HepG2 (cell line): ENCODE measurements around the gene MTMR3. TPM values are rescaled to one million over a fixed set of nuclear protein-coding genes. Genes with fewer than 3 reads are reported as not detected.

Experiments
- BRCA1 ChIP-seq: sonication (generic); formaldehyde crosslinking; IDR thresholded peaks from 2 replicates; pipeline ENCODE4 v1.4.0; 2020; ENCODE audit warnings: missing genetic modification reagents
- KLF6 ChIP-seq: IDR thresholded peaks from 2 replicates; pipeline ENCODE4 v1.8.0; 2016; ENCODE audit warnings: missing biosample characterization, missing genetic modification reagents
- POLR2G ChIP-seq: fragments of 200-400 bp; formaldehyde crosslinking; IDR thresholded peaks from 2 replicates; pipeline ENCODE4 v1.6.1; 2018; ENCODE audit warnings: mild to moderate bottlenecking, low read depth, low read length, moderate library complexity
- RBAK ChIP-seq: sonication (generic); formaldehyde crosslinking; IDR thresholded peaks from 2 replicates; pipeline ENCODE4 v1.5.1; 2020; ENCODE audit warnings: mild to moderate bottlenecking, missing genetic modification reagents
- SSRP1 ChIP-seq: IDR thresholded peaks from 2 replicates; pipeline ENCODE4 v1.6.1; 2016; ENCODE audit warnings: control low read depth
- ZNF224 ChIP-seq: sonication (generic); formaldehyde crosslinking; IDR thresholded peaks from 2 replicates; pipeline ENCODE4 v1.5.0; 2020; ENCODE audit warnings: mild to moderate bottlenecking, missing genetic modification reagents
- ZNF788 ChIP-seq: sonication (generic); formaldehyde crosslinking; IDR thresholded peaks from 2 replicates; pipeline ENCODE4 v1.5.0; 2020; ENCODE audit warnings: mild to moderate bottlenecking, missing genetic modification reagents, borderline replicate concordance
- ZNF878 ChIP-seq: sonication (generic); formaldehyde crosslinking; IDR thresholded peaks from 2 replicates; pipeline ENCODE4 v1.8.1; 2023; ENCODE audit warnings: mild to moderate bottlenecking, missing genetic modification reagents, moderate library complexity
- ZNF879 ChIP-seq: sonication (generic); formaldehyde crosslinking; IDR thresholded peaks from 2 replicates; pipeline ENCODE4 v1.8.1; 2023; ENCODE audit warnings: missing genetic modification reagents
- polyA plus RNA-seq, 8 experiments: library from polyadenylated mRNA; depleted of rRNA in 3 of 8; stranded (reverse) in 7 of 8; unstranded in 1 of 8; fragments of >200 nt; fragmentation: Illumina TruSeq in 4 of 8; extraction: Trizol in 4 of 8; gene quantifications; 2 replicates each; pipeline versions ENCODE4 v1.2.1 to v1.2.3, GENCODE V29; 2011 to 2016; ENCODE audit warnings: low read depth in 4 of 8, missing spikeins in 1 of 8, mixed read lengths in 1 of 8; ENCODE audit not compliant: insufficient read depth in 1 of 8
- total RNA-seq, 5 experiments: library from RNA; depleted of rRNA; stranded (reverse); fragments of >200 nt; fragmentation: Illumina TruSeq; extraction: Trizol; gene quantifications; 2 replicates each; pipeline ENCODE4 v1.2.3, GENCODE V29; 2016; ENCODE audit warnings: low read depth in 1 of 5
- TF ChIP-seq, protein P1 (sequence below): sonication (generic); formaldehyde crosslinking; IDR thresholded peaks from 2 replicates; pipeline ENCODE4 v1.9.0; 2022; ENCODE audit warnings: missing genetic modification reagents, mild to moderate bottlenecking, borderline replicate concordance
- TF ChIP-seq, protein P2 (sequence below): sonication (generic); formaldehyde crosslinking; IDR thresholded peaks from 2 replicates; pipeline ENCODE4 v1.9.0; 2022; ENCODE audit warnings: low read depth, missing genetic modification reagents
- TF ChIP-seq, protein P3 (sequence below): sonication (generic); formaldehyde crosslinking; conservative IDR thresholded peaks from 2 replicates; pipeline ENCODE4 v1.8.1; 2023; ENCODE audit warnings: missing genetic modification reagents
- TF ChIP-seq, protein P4 (sequence below): sonication (generic); formaldehyde crosslinking; IDR thresholded peaks from 2 replicates; pipeline ENCODE4 v1.5.0; 2020; ENCODE audit warnings: mild to moderate bottlenecking, missing genetic modification reagents, borderline replicate concordance
- TF ChIP-seq, protein P5 (sequence below): IDR thresholded peaks from 2 replicates; pipeline ENCODE4 v1.6.1; 2016
- TF ChIP-seq, protein P6 (sequence below): sonication (generic); formaldehyde crosslinking; IDR thresholded peaks from 2 replicates; pipeline ENCODE4 v1.5.0; 2020; ENCODE audit warnings: mild to moderate bottlenecking, missing genetic modification reagents, borderline replicate concordance

MTMR3 gene
- total and polyA plus RNA-seq, 2 of the 13 experiments (the other 11 are each of a cell fraction or from before 2014, with no cell fraction given) = 12.6 to 24.8 TPM

DNA sequence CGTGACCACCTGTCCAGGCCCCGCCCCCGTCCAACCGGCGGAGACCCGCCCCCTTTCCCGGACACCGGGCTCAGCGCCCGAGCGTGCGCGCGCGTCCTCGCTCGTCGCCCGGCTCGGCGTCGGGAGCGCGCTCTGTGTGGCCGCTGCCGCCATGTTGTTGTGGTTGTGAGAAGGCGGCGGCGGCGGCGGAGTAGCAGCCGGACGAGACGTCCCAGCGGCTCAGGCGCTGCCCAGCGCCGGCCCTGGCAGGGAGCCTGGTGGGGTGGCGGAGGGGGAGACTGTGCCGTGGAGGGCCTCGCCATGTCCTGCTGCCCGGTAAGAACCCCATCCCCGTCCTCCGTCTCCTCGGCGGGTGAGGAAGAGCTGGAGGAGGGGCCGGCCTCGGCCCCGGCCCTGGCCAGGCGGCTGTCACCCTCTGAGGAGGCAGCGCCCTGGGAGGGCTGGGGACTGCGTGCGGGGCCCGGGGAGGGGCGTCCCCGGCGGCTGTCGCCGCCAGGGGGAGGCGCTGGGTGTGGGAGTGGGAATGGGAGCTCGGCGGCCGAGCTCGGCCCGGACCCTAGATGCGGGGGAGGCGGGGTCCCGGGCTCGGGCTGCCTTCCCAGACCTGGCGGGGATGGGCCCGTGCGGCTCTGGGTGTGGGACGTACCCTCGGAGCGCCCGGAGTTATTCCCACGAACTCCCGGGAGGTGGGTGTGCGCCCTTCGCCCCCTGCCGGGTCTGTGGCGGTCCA is at the start of gene MTMR3 (continued):
- TF ChIP-seq, protein P1, sequence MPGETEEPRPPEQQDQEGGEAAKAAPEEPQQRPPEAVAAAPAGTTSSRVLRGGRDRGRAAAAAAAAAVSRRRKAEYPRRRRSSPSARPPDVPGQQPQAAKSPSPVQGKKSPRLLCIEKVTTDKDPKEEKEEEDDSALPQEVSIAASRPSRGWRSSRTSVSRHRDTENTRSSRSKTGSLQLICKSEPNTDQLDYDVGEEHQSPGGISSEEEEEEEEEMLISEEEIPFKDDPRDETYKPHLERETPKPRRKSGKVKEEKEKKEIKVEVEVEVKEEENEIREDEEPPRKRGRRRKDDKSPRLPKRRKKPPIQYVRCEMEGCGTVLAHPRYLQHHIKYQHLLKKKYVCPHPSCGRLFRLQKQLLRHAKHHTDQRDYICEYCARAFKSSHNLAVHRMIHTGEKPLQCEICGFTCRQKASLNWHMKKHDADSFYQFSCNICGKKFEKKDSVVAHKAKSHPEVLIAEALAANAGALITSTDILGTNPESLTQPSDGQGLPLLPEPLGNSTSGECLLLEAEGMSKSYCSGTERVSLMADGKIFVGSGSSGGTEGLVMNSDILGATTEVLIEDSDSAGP = peak; percentile 63; the same call in 1 of the 2 replicates
- TF ChIP-seq ZNF879 = no peak
- TF ChIP-seq SSRP1 = no peak
- TF ChIP-seq, protein P2, sequence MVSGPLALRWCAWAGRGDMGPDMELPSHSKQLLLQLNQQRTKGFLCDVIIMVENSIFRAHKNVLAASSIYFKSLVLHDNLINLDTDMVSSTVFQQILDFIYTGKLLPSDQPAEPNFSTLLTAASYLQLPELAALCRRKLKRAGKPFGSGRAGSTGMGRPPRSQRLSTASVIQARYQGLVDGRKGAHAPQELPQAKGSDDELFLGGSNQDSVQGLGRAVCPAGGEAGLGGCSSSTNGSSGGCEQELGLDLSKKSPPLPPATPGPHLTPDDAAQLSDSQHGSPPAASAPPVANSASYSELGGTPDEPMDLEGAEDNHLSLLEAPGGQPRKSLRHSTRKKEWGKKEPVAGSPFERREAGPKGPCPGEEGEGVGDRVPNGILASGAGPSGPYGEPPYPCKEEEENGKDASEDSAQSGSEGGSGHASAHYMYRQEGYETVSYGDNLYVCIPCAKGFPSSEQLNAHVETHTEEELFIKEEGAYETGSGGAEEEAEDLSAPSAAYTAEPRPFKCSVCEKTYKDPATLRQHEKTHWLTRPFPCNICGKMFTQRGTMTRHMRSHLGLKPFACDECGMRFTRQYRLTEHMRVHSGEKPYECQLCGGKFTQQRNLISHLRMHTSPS (CRISPR knock-in tag) = no peak
- TF ChIP-seq KLF6 = peak; percentile 53; the same call in 1 of the 2 replicates
- TF ChIP-seq, protein P3, sequence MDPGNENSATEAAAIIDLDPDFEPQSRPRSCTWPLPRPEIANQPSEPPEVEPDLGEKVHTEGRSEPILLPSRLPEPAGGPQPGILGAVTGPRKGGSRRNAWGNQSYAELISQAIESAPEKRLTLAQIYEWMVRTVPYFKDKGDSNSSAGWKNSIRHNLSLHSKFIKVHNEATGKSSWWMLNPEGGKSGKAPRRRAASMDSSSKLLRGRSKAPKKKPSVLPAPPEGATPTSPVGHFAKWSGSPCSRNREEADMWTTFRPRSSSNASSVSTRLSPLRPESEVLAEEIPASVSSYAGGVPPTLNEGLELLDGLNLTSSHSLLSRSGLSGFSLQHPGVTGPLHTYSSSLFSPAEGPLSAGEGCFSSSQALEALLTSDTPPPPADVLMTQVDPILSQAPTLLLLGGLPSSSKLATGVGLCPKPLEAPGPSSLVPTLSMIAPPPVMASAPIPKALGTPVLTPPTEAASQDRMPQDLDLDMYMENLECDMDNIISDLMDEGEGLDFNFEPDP = no peak
- peak; percentile 61; the same call in 1 of the 2 replicates for TF ChIP-seq ZNF788 (CRISPR knock-in tag)
- TF ChIP-seq ZNF224 (CRISPR knock-in tag) = no peak
- TF ChIP-seq, protein P4, sequence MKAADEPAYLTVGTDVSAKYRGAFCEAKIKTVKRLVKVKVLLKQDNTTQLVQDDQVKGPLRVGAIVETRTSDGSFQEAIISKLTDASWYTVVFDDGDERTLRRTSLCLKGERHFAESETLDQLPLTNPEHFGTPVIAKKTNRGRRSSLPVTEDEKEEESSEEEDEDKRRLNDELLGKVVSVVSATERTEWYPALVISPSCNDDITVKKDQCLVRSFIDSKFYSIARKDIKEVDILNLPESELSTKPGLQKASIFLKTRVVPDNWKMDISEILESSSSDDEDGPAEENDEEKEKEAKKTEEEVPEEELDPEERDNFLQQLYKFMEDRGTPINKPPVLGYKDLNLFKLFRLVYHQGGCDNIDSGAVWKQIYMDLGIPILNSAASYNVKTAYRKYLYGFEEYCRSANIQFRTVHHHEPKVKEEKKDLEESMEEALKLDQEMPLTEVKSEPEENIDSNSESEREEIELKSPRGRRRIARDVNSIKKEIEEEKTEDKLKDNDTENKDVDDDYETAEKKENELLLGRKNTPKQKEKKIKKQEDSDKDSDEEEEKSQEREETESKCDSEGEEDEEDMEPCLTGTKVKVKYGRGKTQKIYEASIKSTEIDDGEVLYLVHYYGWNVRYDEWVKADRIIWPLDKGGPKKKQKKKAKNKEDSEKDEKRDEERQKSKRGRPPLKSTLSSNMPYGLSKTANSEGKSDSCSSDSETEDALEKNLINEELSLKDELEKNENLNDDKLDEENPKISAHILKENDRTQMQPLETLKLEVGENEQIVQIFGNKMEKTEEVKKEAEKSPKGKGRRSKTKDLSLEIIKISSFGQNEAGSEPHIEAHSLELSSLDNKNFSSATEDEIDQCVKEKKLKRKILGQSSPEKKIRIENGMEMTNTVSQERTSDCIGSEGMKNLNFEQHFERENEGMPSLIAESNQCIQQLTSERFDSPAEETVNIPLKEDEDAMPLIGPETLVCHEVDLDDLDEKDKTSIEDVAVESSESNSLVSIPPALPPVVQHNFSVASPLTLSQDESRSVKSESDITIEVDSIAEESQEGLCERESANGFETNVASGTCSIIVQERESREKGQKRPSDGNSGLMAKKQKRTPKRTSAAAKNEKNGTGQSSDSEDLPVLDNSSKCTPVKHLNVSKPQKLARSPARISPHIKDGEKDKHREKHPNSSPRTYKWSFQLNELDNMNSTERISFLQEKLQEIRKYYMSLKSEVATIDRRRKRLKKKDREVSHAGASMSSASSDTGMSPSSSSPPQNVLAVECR (CRISPR knock-in tag) = peak; percentile 89
- TF ChIP-seq ZNF878 (CRISPR knock-in tag) = no peak
- TF ChIP-seq POLR2G = peak; percentile 82
- TF ChIP-seq RBAK = no peak
- TF ChIP-seq, protein P5, sequence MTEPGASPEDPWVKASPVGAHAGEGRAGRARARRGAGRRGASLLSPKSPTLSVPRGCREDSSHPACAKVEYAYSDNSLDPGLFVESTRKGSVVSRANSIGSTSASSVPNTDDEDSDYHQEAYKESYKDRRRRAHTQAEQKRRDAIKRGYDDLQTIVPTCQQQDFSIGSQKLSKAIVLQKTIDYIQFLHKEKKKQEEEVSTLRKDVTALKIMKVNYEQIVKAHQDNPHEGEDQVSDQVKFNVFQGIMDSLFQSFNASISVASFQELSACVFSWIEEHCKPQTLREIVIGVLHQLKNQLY (CRISPR knock-in tag) = no peak
- no peak for TF ChIP-seq BRCA1 (CRISPR knock-in tag)
- TF ChIP-seq, protein P6, sequence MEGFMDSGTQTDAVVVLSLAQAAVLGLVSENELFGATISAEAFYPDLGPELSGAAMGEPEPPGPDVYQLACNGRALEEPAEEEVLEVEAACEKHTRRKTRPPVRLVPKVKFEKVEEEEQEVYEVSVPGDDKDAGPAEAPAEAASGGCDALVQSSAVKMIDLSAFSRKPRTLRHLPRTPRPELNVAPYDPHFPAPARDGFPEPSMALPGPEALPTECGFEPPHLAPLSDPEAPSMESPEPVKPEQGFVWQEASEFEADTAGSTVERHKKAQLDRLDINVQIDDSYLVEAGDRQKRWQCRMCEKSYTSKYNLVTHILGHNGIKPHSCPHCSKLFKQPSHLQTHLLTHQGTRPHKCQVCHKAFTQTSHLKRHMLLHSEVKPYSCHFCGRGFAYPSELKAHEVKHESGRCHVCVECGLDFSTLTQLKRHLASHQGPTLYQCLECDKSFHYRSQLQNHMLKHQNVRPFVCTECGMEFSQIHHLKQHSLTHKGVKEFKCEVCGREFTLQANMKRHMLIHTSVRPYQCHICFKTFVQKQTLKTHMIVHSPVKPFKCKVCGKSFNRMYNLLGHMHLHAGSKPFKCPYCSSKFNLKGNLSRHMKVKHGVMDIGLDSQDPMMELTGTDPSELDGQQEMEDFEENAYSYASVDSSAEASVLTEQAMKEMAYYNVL (CRISPR knock-in tag) = no peak
